PFSK-1 (cell line): Measurements from ENCODE around the gene CNTN4.

ENCODE experiments used
- FOXP2 ChIP-seq: optimal IDR thresholded peaks from 2 replicates; pipeline ENCODE3; 2011; ENCODE audit warnings: borderline replicate concordance, control low read depth, inconsistent platforms; ENCODE audit not compliant: insufficient read depth; ENCODE audit errors: extremely low read length, extremely low read depth
- POLR2AphosphoS5 ChIP-seq: IDR thresholded peaks from 2 replicates; pipeline ENCODE4 v1.6.1; 2012; ENCODE audit warnings: low read depth, mild to moderate bottlenecking, control low read depth, low read length, moderate library complexity
- REST ChIP-seq, 2 experiments: IDR thresholded peaks; 2 replicates each; pipeline versions ENCODE4 v1.6.1 to v1.8.0; 2011 to 2012; ENCODE audit warnings: low read depth in 2 of 2, low read length in 2 of 2, control low read depth in 1 of 2, inconsistent platforms in 1 of 2, mild to moderate bottlenecking in 1 of 2, moderate library complexity in 1 of 2; ENCODE audit not compliant: insufficient read depth in 1 of 2
- TAF1 ChIP-seq: IDR thresholded peaks from 2 replicates; pipeline ENCODE4 v1.6.1; 2012; ENCODE audit warnings: low read length, control low read depth, borderline replicate concordance; ENCODE audit not compliant: insufficient read depth

DNA sequence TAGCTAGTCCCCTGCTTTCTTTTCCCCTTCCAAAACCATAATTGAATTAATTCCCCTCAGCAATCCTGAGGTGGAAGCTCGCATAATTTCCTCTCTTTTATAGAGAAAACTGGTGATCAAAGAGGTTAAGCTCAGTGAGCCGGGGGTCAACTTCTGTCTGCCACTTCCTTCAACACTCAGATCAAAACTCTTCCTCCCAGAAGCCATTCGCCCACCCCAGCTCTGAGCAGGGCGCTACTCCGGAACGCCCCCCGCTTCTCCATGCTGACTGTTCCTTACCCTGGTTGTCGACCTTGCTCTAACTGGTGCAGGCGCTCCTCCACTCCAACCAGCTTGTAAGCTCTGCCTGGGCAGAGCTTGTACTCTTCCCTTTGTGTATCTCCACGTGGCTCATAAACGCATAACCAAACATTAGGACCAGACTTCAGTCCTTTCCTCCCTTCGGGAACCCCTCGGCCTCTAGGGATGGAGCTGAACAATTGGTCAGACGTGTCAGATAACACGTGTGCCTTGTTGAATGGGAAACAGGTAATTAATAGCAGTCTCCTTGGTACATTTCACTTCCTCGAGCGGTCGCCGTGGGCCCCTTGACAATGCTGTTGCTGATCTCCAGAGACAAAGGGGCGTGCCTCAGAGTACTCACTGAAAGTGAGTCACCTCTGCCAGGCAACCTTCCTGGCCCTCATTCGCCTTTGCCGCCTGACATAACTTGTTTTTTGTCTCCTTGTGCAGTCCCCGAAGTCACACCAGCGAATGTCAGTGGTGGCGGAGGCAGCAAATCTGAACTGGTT is 939.7 kb downstream of the CNTN4 start:
- TF ChIP-seq POLR2AphosphoS5 (no peak), REST (IDR thresholded peaks at IDR 0.05; ENCODE audit: insufficient read depth in 1 of 2, low read depth in 2 of 2, low read length in 2 of 2) (no peak), TAF1 (no peak), FOXP2 (no peak)
